ENCODE results near the gene PTPRH.

GRCh38 chr19:55199620-55200204, 9.6 kb downstream of the PTPRH start:
- no peak for TF ChIP-seq EZH2 (IDR thresholded peaks at IDR 0.05; ENCODE audit: low read depth)
- TF ChIP-seq CTCF (conservative IDR thresholded peaks at IDR 0.05), result no peak

All from PC-9 (cell line).